ENCODE data around the gene CROCC2.

Gene CROCC2

GRCh38 chr2:241002275-241003046 is 96.3 kb downstream of the CROCC2 start:
- H3K4me3 ChIP-seq (ENCODE audit: low read depth, low read length), result no peak overlapping the region
- ChIA-PET CTCF (interaction anchor here (0.6 to 0.7 kb wide), 2 partner anchors 38 to 131 kb away, joined by 3 read pairs; no protein-coding TSS in a partner anchor), POLR2A (no interaction called here)
- no peak for DNase-seq (ENCODE audit: low read depth, low spot score)
- no peak for TF ChIP-seq CTCF (IDR thresholded peaks at IDR 0.05; ENCODE audit: insufficient read depth, low read length, missing control alignments)

- ChIA-PET POLR2A (no interaction called here), CTCF (no interaction called here)
- no peak for TF ChIP-seq CTCF (IDR thresholded peaks at IDR 0.05; ENCODE audit: insufficient read depth, low read length, missing control alignments)
- no peak overlapping the region for H3K4me3 ChIP-seq (ENCODE audit: low read depth, low read length)
- DNase-seq (ENCODE audit: low read depth, low spot score), result no peak
Measured at GRCh38 chr2:241003047-241003360, 96.9 kb downstream of the CROCC2 start.

- H3K4me3 ChIP-seq (ENCODE audit: low read depth, low read length), result no peak overlapping the region
- POLR2A ChIA-PET, result no interaction called here
- DNase-seq (ENCODE audit: low read depth, low spot score), result no peak
- TF ChIP-seq CTCF (IDR thresholded peaks at IDR 0.05; ENCODE audit: insufficient read depth, low read length, missing control alignments), result no peak
- CTCF ChIA-PET, result no interaction called here
Measured at GRCh38 chr2:241003369-241003768, 97.2 kb downstream of the CROCC2 start.

- no peak for DNase-seq (ENCODE audit: low read depth, low spot score)
- TF ChIP-seq CTCF (IDR thresholded peaks at IDR 0.05; ENCODE audit: insufficient read depth, low read length, missing control alignments), result no peak
- POLR2A ChIA-PET, result no interaction called here
- CTCF ChIA-PET, result no interaction called here
- no peak overlapping the region for H3K4me3 ChIP-seq (ENCODE audit: low read depth, low read length)
Measured at GRCh38 chr2:241003830-241004564, 97.9 kb downstream of the CROCC2 start.

- no peak for TF ChIP-seq CTCF (IDR thresholded peaks at IDR 0.05; ENCODE audit: insufficient read depth, low read length, missing control alignments)
- POLR2A ChIA-PET, result no interaction called here
- CTCF ChIA-PET, result no interaction called here
- H3K4me3 ChIP-seq (ENCODE audit: low read depth, low read length), result no peak overlapping the region
- DNase-seq (ENCODE audit: low read depth, low spot score), result no peak
Measured at GRCh38 chr2:241005569-241005968, 99.4 kb downstream of the CROCC2 start.

- CTCF ChIA-PET, result interaction anchor here (1.0 kb wide), 1 partner anchor 16 kb away, joined by 3 read pairs; no protein-coding TSS in a partner anchor
- no peak overlapping the region for H3K4me3 ChIP-seq (ENCODE audit: low read depth, low read length)
- no peak for TF ChIP-seq CTCF (IDR thresholded peaks at IDR 0.05; ENCODE audit: insufficient read depth, low read length, missing control alignments)
- DNase-seq (ENCODE audit: low read depth, low spot score), result no peak
- POLR2A ChIA-PET, result no interaction called here
Measured at GRCh38 chr2:241006412-241006811, 100.3 kb downstream of the CROCC2 start.
